ENCODE measurements around the gene TMEM63A.

- TF ChIP-seq CTCF (IDR thresholded peaks at IDR 0.05 in 4 of 5, conservative IDR thresholded peaks at IDR 0.05 in 1 of 5) (no peak), POLR2A (IDR thresholded peaks at IDR 0.05) (no peak)
Measured at GRCh38 chr1:225830841-225831240, 51.3 kb downstream of the TMEM63A start.
